ENCODE data around the gene STK11.

Gene STK11

DNA sequence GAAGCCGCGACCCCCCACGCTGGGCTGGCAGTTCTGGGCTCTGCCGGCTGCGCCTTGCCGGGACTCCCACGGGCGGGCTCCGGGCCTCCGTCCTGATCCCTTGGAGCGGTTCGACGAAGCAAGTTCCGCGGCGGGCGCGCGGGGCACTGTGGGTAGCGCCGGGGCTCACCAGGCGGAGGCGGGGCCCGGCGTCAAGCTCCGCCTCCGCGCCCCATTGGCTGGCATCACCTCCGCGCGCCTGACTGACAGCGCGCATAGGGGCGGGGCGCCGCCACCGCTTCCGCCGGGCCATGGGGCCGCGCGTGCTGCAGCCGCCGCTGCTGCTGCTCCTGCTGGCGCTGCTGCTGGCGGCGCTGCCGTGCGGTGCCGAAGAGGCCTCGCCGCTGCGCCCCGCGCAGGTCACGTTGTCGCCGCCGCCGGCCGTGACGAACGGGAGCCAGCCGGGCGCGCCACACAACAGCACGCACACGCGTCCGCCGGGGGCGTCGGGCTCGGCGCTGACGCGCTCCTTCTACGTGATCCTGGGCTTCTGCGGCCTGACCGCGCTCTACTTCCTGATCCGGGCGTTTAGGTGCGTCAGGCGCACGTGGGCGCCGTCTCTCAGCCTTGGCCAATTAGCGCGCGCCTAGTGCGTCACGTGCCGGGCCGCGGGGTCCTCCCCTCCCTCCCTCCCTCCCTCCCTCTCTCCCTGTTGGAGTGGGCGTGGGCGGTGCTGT lies 69.8 kb downstream of the STK11 start, which contains the start of gene FAM174C:
Gene FAM174C, plus strand, starts transcription at position 271 of the 716 bp plus-strand sequence. Its CDS starts 20 bp downstream, at position 291.
- Histone ChIP-seq H3K36me3 (ENCODE audit: control insufficient read depth, insufficient read depth, low read length) (peaks cover 62% of the 10 kb centered on the region), H3K9ac (ENCODE audit: low read depth, low read length) (peak within 1 kb of the TSS; percentile 98), H3K4me1 (ENCODE audit: control insufficient read depth, insufficient read depth, low read length) (peaks cover 4% of the 10 kb centered on the region; the same call in 1 of the 2 replicates), H3K27me3 (ENCODE audit: control insufficient read depth, insufficient read depth, low read length) (no peaks in the 10 kb centered on the region), H3K27ac (ENCODE audit: low read depth, low read length) (peak within 1 kb of the TSS; percentile 100), H3K9me3 (ENCODE audit: control insufficient read depth, insufficient read depth, low read length) (no peaks in the 10 kb centered on the region), H3K4me3 (ENCODE audit: low read depth, low read length) (peak within 1 kb of the TSS; percentile 92)

DNA sequence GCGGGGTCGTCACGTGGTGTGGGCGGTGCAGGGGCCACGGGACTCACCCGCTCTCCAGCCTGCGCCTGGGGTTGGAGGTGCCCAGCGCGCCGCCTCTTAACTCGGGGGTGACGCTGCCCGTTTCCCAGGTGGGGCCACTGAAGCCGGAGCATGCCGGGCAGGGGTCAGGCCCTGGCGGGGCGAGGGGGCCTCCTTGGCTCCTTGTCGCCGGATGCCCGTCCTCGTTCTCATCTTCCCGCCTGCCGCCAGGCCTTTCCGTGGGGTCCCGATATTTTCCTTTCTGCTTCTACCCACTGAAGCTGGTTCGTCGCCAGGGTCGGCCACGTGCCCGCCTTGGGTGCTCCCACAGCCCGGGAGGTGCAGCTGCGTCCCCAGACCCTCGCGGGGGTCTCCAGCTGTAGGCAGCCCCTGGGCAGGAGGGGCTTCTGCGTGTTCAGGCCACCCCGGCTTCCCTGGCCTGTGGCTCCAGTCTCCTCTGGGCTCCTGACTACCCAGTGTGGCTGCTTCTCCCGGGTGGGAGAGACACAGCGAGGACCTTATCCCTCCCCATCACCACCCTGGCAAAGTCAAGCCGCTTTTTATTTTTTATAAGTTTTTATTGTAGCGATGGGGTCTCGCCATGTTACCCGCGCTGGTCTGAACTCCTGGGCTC lies 70.5 kb downstream of the STK11 start:
- peaks cover 55% of the 10 kb centered on the region for H3K36me3 ChIP-seq (ENCODE audit: control insufficient read depth, insufficient read depth, low read length)
- H3K27ac ChIP-seq (ENCODE audit: low read depth, low read length) = peak overlapping the region; percentile 100
- peak overlapping the region; percentile 76 for H3K9ac ChIP-seq (ENCODE audit: low read depth, low read length)
- peaks cover 4% of the 10 kb centered on the region; the same call in 1 of the 2 replicates for H3K4me1 ChIP-seq (ENCODE audit: control insufficient read depth, insufficient read depth, low read length)
- H3K27me3 ChIP-seq (ENCODE audit: control insufficient read depth, insufficient read depth, low read length) = no peaks in the 10 kb centered on the region
- H3K9me3 ChIP-seq (ENCODE audit: control insufficient read depth, insufficient read depth, low read length) = no peaks in the 10 kb centered on the region
- peak overlapping the region; percentile 92 for H3K4me3 ChIP-seq (ENCODE audit: low read depth, low read length)

DNA sequence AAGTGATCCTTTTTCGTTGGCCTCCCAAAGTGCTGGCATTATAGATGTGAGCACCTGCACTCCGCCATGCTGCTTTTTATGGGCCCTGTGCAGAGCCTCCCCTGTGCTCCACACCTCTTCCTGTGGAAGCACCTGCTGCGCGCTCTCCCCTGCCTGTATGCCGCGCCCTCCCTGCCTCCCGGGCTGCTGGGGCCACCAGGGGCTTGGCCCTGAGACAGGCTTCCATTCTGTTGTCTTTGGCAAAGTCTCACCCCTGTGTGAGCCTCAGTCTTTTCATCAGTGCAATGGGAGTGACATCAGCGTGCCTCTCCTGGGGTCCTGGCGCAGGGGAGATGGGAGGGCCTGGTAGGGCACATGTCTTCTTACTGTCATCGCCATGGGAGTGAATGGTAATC lies 71.0 kb downstream of the STK11 start:
- H3K9me3 ChIP-seq (ENCODE audit: control insufficient read depth, insufficient read depth, low read length) = no peaks in the 10 kb centered on the region
- no peaks in the 10 kb centered on the region for H3K27me3 ChIP-seq (ENCODE audit: control insufficient read depth, insufficient read depth, low read length)
- peak overlapping the region; percentile 92 for H3K4me3 ChIP-seq (ENCODE audit: low read depth, low read length)
- 0 out of 2 replicates have a peak overlapping the region, but pooled peaks have one; percentile 76 for H3K9ac ChIP-seq (ENCODE audit: low read depth, low read length)
- H3K27ac ChIP-seq (ENCODE audit: low read depth, low read length) = no peak overlapping the region
- peaks cover 4% of the 10 kb centered on the region; the same call in 1 of the 2 replicates for H3K4me1 ChIP-seq (ENCODE audit: control insufficient read depth, insufficient read depth, low read length)
- peaks cover 50% of the 10 kb centered on the region for H3K36me3 ChIP-seq (ENCODE audit: control insufficient read depth, insufficient read depth, low read length)

DNA sequence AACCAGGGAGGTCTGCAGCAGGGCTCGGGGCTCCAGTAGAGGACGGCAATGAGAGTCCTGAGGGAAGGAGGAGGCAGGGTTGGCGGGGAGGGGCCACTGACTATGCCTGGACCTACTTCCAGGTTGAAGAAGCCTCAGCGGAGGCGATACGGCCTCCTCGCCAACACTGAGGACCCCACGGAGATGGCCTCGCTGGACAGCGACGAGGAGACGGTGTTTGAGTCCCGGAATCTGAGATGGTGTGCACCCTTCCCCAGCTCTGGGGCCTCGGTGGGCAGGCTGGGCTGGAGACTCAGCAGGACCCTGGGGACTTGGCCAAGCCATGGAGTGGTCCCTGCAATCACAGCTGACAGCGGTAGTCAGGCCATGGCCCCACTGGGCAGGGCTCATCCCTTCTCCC lies 71.5 kb downstream of the STK11 start:
- Histone ChIP-seq H3K9me3 (ENCODE audit: control insufficient read depth, insufficient read depth, low read length) (no peaks in the 10 kb centered on the region), H3K4me1 (ENCODE audit: control insufficient read depth, insufficient read depth, low read length) (peaks cover 4% of the 10 kb centered on the region; the same call in 1 of the 2 replicates), H3K9ac (ENCODE audit: low read depth, low read length) (no peak overlapping the region), H3K27me3 (ENCODE audit: control insufficient read depth, insufficient read depth, low read length) (no peaks in the 10 kb centered on the region), H3K4me3 (ENCODE audit: low read depth, low read length) (no peak overlapping the region), H3K36me3 (ENCODE audit: control insufficient read depth, insufficient read depth, low read length) (peaks cover 46% of the 10 kb centered on the region), H3K27ac (ENCODE audit: low read depth, low read length) (no peak overlapping the region)

Measured in HUES48 (cell line).